Measurements from ENCODE around the gene PARD3B.

PARD3B gene

DNA sequence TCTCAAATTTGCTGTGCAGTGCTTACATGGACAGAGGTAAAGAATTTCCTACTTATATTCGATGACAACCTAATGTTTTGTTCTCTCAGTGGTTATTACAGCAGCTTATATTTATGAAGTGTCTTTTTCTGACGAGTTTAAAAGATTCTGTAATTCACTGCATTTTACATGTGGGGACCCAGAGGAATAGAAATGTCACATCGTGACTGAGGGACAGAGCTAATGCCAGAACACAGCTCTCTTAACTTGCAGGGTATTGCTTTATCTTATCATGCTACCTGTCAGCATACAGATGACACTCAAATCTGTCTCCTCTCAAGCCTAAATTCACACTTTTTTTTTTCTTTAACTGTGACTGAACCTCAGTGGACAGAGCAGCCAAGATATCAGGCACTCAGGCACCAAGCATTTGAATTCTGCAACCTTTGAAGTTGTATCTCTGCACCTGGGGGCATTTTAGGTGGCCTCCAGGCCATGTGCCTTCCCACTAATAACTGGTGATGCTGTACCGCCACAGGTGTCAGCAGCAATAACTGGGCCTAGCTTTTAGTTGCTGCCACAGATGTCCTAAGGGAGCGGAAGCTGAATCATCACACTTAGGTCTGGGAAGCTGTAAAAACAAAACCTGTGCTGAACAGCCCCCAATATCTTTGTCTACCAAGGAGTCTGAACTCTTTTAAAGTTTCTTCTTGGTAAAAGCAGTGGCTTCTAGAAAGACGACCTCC lies 821.2 kb downstream of the PARD3B start:
- ATAC-seq (ENCODE audit: insufficient read depth, low read depth) (no peak), DNase-seq (no peak)
- no peak overlapping the region for H3K4me2 ChIP-seq (ENCODE audit: insufficient read depth, low read length)
- no peaks in the 10 kb centered on the region for H3K36me3 ChIP-seq (ENCODE audit: insufficient read depth, low read length)
- H4K20me1 ChIP-seq (ENCODE audit: insufficient read depth, low read length), result no peaks in the 10 kb centered on the region
- H3K27me3 ChIP-seq (ENCODE audit: insufficient read depth, low read length, poor library complexity), result no peaks in the 10 kb centered on the region
- H3K9me3 ChIP-seq (ENCODE audit: insufficient read depth, low read length, severe bottlenecking), result no peaks in the 10 kb centered on the region
- H3K4me1 ChIP-seq (ENCODE audit: insufficient read depth, low read length), result no peaks in the 10 kb centered on the region
- no peak for TF ChIP-seq EZH2 (IDR thresholded peaks at IDR 0.05; ENCODE audit: borderline replicate concordance, low read depth, low read length, severe bottlenecking)
- TF ChIP-seq, protein P1, sequence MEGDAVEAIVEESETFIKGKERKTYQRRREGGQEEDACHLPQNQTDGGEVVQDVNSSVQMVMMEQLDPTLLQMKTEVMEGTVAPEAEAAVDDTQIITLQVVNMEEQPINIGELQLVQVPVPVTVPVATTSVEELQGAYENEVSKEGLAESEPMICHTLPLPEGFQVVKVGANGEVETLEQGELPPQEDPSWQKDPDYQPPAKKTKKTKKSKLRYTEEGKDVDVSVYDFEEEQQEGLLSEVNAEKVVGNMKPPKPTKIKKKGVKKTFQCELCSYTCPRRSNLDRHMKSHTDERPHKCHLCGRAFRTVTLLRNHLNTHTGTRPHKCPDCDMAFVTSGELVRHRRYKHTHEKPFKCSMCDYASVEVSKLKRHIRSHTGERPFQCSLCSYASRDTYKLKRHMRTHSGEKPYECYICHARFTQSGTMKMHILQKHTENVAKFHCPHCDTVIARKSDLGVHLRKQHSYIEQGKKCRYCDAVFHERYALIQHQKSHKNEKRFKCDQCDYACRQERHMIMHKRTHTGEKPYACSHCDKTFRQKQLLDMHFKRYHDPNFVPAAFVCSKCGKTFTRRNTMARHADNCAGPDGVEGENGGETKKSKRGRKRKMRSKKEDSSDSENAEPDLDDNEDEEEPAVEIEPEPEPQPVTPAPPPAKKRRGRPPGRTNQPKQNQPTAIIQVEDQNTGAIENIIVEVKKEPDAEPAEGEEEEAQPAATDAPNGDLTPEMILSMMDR (IDR thresholded peaks at IDR 0.05; ENCODE audit: borderline replicate concordance, extremely low read depth, low read length, poor library complexity, severe bottlenecking), result no peak
- H3K27ac ChIP-seq (ENCODE audit: low read length), result no peak overlapping the region
- no peaks in the 10 kb centered on the region for H3K79me2 ChIP-seq (ENCODE audit: insufficient read depth, low read length)
- no peak overlapping the region for H3K9ac ChIP-seq (ENCODE audit: low read depth, low read length)
- no peak overlapping the region for H3K4me3 ChIP-seq (ENCODE audit: low read depth in 1 of 2, low read length in 2 of 2)
- no peak overlapping the region for H2AFZ ChIP-seq (ENCODE audit: low read depth, low read length)

DNA sequence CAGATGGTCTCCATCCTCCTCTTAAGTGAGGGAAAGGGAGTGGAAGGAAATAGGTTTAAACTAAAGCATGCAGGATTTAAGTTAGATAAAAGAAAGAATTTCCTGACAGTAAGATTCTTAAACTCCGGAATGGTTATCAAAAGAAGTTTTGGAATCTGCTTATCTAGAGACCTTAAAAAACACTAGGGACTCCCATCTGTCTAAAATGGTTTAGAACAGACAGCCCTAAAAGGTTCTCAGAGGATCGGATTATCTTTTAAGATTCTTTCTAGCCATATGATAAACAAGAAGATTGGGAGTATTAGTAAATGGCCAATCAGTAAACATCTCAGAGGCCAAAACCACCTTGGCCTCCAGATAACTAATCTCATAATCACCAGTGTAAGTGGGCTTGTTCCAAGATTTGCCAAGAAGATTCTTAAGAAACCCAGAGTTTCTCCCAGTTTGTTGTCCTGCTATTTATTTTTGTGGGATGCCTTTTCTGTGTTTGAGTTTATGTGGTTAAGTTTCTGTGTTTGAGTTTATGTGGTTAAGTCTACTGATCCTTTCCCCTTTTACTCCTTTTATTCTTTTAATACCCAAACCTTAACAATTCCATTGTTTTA lies 822.2 kb downstream of the PARD3B start:
- Histone ChIP-seq H3K9me3 (ENCODE audit: insufficient read depth, low read length, severe bottlenecking) (no peaks in the 10 kb centered on the region), H3K36me3 (ENCODE audit: insufficient read depth, low read length) (no peaks in the 10 kb centered on the region), H3K4me1 (ENCODE audit: insufficient read depth, low read length) (no peaks in the 10 kb centered on the region), H3K9ac (ENCODE audit: low read depth, low read length) (no peak overlapping the region), H3K4me2 (ENCODE audit: insufficient read depth, low read length) (no peak overlapping the region), H3K4me3 (ENCODE audit: low read depth in 1 of 2, low read length in 2 of 2) (no peak overlapping the region), H3K27me3 (ENCODE audit: insufficient read depth, low read length, poor library complexity) (no peaks in the 10 kb centered on the region), H2AFZ (ENCODE audit: low read depth, low read length) (no peak overlapping the region), H3K27ac (ENCODE audit: low read length) (no peak overlapping the region), H4K20me1 (ENCODE audit: insufficient read depth, low read length) (no peaks in the 10 kb centered on the region), H3K79me2 (ENCODE audit: insufficient read depth, low read length) (no peaks in the 10 kb centered on the region)
- no peak for ATAC-seq (ENCODE audit: insufficient read depth, low read depth)
- no peak for DNase-seq
- no peak for TF ChIP-seq EZH2 (IDR thresholded peaks at IDR 0.05; ENCODE audit: borderline replicate concordance, low read depth, low read length, severe bottlenecking)
- TF ChIP-seq, protein P1 (IDR thresholded peaks at IDR 0.05; ENCODE audit: borderline replicate concordance, extremely low read depth, low read length, poor library complexity, severe bottlenecking), result no peak

DNA sequence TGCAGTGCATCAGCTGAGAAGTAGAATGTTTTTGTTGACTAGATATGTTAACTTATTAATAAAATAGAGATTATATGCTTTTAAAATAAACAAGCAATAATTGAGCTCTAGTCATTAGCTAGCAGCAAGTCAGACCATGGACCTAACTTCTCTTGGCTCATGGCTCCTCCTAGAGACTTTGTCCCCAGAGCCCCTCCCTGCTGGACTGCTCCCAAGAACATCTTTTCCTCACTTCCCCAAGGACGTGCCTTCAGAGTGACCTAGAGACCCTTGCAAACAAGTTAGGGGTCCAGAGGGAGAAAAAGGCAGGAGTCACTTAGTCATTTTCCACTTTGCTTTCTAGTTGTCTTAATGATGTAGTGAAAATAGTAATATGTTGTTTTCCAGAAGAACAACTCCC lies 824.5 kb downstream of the PARD3B start:
- Histone ChIP-seq H3K27ac (ENCODE audit: low read length) (no peak overlapping the region), H3K4me3 (ENCODE audit: low read depth in 1 of 2, low read length in 2 of 2) (no peak overlapping the region), H3K9me3 (ENCODE audit: insufficient read depth, low read length, severe bottlenecking) (no peaks in the 10 kb centered on the region), H4K20me1 (ENCODE audit: insufficient read depth, low read length) (no peaks in the 10 kb centered on the region), H2AFZ (ENCODE audit: low read depth, low read length) (no peak overlapping the region), H3K9ac (ENCODE audit: low read depth, low read length) (no peak overlapping the region), H3K27me3 (ENCODE audit: insufficient read depth, low read length, poor library complexity) (no peaks in the 10 kb centered on the region), H3K4me2 (ENCODE audit: insufficient read depth, low read length) (no peak overlapping the region), H3K36me3 (ENCODE audit: insufficient read depth, low read length) (no peaks in the 10 kb centered on the region), H3K79me2 (ENCODE audit: insufficient read depth, low read length) (no peaks in the 10 kb centered on the region), H3K4me1 (ENCODE audit: insufficient read depth, low read length) (no peaks in the 10 kb centered on the region)
- no peak for TF ChIP-seq EZH2 (IDR thresholded peaks at IDR 0.05; ENCODE audit: borderline replicate concordance, low read depth, low read length, severe bottlenecking)
- TF ChIP-seq, protein P1 (IDR thresholded peaks at IDR 0.05; ENCODE audit: borderline replicate concordance, extremely low read depth, low read length, poor library complexity, severe bottlenecking), result no peak
- no peak for DNase-seq
- ATAC-seq (ENCODE audit: insufficient read depth, low read depth), result no peak

Data from DND-41 (cell line).